Mucosa of rectum (tissue), 2 donors: ENCODE results near the gene PROM1.

ENCODE experiments used
- H3K27ac ChIP-seq, 2 donors: one replicate each; pipeline ENCODE4 v1.7.0; 2013; ENCODE audit warnings: inconsistent platforms in 2 of 2, low read depth in 2 of 2, low read length in 2 of 2
- H3K27me3 ChIP-seq, 2 donors: one replicate each; pipeline ENCODE4 v1.7.0; 2013; ENCODE audit warnings: low read length in 2 of 2; ENCODE audit not compliant: control insufficient read depth in 2 of 2, insufficient read depth in 2 of 2
- H3K36me3 ChIP-seq, 2 donors: one replicate each; pipeline ENCODE4 v1.7.0; 2013; ENCODE audit warnings: low read length in 2 of 2; ENCODE audit not compliant: control insufficient read depth in 2 of 2, insufficient read depth in 2 of 2
- H3K4me1 ChIP-seq, 2 donors: one replicate each; pipeline ENCODE4 v1.7.0; 2013; ENCODE audit warnings: low read length in 2 of 2, mild to moderate bottlenecking in 1 of 2; ENCODE audit not compliant: control insufficient read depth in 2 of 2, insufficient read depth in 2 of 2
- H3K4me3 ChIP-seq, 2 donors: one replicate each; pipeline ENCODE4 v1.7.0; 2013; ENCODE audit warnings: low read length in 2 of 2
- H3K9ac ChIP-seq, 2 donors: one replicate each; pipeline ENCODE4 v1.7.0; 2013; ENCODE audit warnings: low read length in 2 of 2, low read depth in 1 of 2, mild to moderate bottlenecking in 1 of 2
- H3K9me3 ChIP-seq, 2 donors: one replicate each; pipeline ENCODE4 v1.7.0; 2013; ENCODE audit warnings: low read length in 2 of 2; ENCODE audit not compliant: control insufficient read depth in 2 of 2
- donor health status: healthy.
- donor health status: Normal muscosa, but diverticular disease.

The PROM1 gene, protein sequence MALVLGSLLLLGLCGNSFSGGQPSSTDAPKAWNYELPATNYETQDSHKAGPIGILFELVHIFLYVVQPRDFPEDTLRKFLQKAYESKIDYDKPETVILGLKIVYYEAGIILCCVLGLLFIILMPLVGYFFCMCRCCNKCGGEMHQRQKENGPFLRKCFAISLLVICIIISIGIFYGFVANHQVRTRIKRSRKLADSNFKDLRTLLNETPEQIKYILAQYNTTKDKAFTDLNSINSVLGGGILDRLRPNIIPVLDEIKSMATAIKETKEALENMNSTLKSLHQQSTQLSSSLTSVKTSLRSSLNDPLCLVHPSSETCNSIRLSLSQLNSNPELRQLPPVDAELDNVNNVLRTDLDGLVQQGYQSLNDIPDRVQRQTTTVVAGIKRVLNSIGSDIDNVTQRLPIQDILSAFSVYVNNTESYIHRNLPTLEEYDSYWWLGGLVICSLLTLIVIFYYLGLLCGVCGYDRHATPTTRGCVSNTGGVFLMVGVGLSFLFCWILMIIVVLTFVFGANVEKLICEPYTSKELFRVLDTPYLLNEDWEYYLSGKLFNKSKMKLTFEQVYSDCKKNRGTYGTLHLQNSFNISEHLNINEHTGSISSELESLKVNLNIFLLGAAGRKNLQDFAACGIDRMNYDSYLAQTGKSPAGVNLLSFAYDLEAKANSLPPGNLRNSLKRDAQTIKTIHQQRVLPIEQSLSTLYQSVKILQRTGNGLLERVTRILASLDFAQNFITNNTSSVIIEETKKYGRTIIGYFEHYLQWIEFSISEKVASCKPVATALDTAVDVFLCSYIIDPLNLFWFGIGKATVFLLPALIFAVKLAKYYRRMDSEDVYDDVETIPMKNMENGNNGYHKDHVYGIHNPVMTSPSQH

DNA sequence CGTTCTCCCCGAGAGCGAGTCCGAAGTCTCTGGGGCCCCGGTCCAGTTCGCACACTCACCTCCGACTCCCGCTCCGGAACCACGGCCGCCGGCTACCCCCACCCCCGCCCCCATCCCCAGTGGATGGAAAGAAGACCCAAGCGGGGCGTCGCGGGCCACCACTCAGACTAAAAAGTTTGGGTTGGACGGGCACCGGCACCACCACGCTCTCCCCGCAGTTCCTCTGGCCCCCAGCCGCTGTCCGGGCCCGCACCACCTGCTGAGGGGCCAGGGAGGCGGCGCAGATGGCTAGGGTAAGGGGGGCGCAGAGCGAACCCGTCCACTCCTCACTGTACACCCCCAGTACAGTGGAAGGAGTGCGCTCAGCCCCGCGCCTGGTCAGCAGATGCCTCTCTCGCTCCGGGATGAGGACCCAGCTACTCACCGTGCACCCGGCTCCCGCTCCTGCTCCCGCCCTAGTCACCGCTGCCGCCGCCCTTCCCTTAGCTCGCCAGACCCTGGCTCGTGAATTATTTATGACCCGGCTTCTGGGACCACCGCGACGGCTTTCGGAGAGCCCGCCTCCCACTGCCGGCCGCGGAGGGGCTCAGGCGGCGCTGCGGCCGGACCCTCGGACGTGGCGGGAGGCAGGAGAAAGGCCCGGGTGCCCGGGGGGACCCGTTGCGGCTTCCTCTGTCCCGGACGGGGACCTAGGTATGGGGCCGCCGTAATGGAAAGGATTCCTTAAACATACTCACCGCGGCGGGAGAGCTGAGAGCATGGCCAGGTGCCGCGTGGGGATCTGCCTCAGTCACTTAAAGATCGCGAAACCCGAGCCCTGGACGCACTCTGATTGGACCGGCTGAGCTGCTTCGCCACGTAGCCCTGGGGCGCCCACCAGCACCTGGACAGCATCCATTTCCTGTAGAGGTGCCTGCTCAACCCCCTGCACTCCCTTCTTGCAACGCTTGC is at the start of gene PROM1:
PROM1 (minus strand) TSS at position 783 of the 951 bp plus-strand sequence. CDS start 8,117 bp downstream, outside the sequence.
- Histone ChIP-seq H3K27ac (peak within 1 kb of the TSS; percentile 49 to 58), H3K9ac (peak within 1 kb of the TSS; percentile 70 to 74), H3K9me3 (no peaks in the 10 kb centered on the region), H3K36me3 (no peaks in the 10 kb centered on the region), H3K27me3 (peaks cover 0 to 7% of the 10 kb centered on the region in 2 donors), H3K4me3 (peak within 1 kb of the TSS; percentile 85 to 96), H3K4me1 (peaks cover 4 to 11% of the 10 kb centered on the region in 2 donors)

DNA sequence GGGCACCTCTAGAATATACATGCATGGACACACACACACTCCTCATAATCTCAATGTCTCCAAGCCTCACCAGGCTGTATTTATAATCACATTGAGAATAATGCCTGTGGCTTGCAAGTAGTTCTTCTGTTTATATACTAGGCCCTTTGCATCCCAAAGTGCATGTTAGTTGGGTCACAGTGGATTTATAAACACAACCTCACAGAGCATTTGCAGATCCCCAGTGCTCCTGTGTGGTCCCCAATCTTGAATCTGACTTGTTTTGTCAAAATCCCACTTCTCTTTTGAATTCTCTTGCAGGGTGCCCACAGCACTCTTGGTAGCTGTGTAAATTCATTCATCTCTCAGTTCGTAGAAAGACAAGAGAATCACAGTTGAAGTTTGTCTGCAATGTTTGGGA is 49.6 kb upstream of the PROM1 start:
- Histone ChIP-seq H3K4me1 (peaks cover 0 to 13% of the 10 kb centered on the region in 2 donors), H3K36me3 (no peaks in the 10 kb centered on the region), H3K27ac (no peak overlapping the region), H3K9me3 (peaks cover 0 to 3% of the 10 kb centered on the region in 2 donors), H3K9ac (no peak overlapping the region), H3K4me3 (no peak overlapping the region), H3K27me3 (no peaks in the 10 kb centered on the region)

DNA sequence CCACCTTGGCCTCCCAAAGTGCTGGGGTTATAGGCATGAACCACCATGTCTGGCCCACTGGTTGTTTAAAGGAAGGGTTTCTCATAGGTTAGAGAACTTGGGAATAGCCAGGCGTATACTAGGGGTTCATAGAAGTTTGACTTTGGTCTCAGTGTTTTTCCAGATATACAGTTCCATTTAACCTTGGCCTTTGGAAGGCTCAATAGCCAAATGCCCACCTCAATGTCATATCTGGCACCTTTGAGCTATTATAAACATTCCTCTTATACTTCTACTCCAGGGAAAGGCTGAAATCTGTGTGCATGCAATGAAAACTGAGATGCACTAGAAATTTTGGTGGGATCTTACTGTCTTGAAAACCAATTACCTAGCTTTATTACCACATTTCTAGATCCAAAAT is 47.5 kb upstream of the PROM1 start:
- no peak overlapping the region for H3K4me3 ChIP-seq
- peaks cover 0 to 13% of the 10 kb centered on the region in 2 donors for H3K4me1 ChIP-seq

DNA sequence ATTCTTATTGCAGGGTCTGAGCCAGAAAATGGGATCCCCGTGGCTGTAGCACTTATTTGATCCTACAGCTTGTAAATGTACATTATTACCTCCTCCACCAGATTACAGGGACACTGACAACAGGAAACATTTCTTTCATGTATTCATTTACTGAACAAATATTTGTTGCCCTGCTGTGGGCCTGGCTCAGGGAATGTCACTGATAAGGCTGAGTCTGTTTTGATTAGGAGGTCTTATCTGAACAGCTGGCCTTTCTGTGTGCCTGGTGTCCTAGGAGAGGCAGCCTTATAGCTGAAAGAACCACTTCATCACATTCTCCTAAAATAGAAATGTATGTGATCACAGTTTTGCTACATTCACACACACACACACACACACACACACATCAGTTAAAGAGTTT is 45.5 kb upstream of the PROM1 start:
- no peak overlapping the region for H3K9ac ChIP-seq
- no peak overlapping the region for H3K4me3 ChIP-seq
- H3K36me3 ChIP-seq, result no peaks in the 10 kb centered on the region
- H3K9me3 ChIP-seq, result no peaks in the 10 kb centered on the region
- H3K4me1 ChIP-seq, result peaks cover 0 to 13% of the 10 kb centered on the region in 2 donors
- no peaks in the 10 kb centered on the region for H3K27me3 ChIP-seq
- no peak overlapping the region for H3K27ac ChIP-seq

More for the DNA sequence above, 47.5 kb upstream of the PROM1 start:
- Histone ChIP-seq H3K9me3 (peaks cover 0 to 3% of the 10 kb centered on the region in 2 donors), H3K27ac (no peak overlapping the region), H3K27me3 (no peaks in the 10 kb centered on the region), H3K9ac (no peak overlapping the region), H3K36me3 (no peaks in the 10 kb centered on the region)

DNA sequence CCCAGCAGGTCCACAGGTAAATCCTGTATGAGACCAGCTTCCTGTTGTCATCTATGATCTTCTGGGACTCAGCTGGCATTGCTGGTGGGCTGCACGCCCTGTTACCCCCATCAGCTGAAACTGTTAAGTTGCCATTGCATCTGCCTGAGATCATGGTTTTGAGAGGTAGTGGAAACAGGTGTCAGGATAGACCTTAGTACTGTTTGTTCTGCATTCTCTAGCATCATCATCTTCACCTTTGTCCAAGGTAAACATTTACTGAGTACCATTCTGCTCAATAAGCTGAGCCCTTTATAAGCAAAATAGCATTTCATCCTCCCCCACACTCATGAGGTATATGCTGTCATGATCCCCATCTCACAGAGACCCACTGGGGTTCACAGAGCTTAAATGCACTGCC is 42.9 kb upstream of the PROM1 start:
- no peak overlapping the region for H3K9ac ChIP-seq
- no peaks in the 10 kb centered on the region for H3K36me3 ChIP-seq
- no peak overlapping the region for H3K4me3 ChIP-seq
- no peaks in the 10 kb centered on the region for H3K9me3 ChIP-seq
- H3K27ac ChIP-seq, result no peak overlapping the region
- H3K4me1 ChIP-seq, result peaks cover 3 to 13% of the 10 kb centered on the region in 2 donors
- no peaks in the 10 kb centered on the region for H3K27me3 ChIP-seq

DNA sequence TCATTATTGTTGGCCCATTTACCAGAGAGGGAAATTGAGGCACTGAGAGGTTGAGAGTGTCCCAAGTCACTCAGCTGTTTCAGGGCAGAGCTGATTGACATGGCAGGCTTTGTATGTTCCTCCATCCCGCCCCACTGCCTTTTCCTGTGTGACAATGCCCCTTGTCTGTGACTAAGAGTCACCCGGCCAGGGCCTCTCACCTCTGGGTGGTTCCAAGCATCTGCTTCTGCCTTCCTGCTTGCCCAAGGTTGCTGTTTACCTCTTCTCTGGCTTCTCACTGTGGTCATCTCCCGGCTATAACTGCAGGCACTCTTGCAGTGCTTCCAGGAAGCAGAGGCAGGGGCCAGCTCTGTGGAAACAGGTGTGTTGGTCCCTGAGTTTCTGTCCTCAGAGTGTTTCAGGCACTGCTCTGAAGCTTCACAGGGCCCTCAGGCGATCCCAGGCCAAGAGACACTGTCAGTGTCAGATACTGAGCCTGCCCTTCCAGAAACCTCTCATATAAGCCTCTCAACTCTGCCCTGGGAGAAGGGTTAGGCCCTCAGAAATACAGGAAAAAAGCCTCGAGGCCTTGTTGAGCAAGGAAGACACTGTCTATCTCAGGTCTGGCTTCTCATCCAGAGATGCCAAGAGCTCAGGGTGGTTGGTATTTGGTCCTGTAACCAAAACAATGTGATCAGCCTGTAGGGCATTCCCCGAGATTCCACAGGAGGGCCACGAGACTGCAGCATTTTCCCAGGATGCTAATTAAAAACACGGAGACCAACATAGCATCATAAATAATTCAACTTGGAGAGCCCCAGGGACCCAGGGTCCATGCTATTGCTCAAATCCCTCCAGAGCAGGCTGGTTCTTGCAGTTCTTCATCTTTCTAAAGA is 42.0 kb upstream of the PROM1 start:
- no peak overlapping the region for H3K9ac ChIP-seq
- H3K27ac ChIP-seq, result no peak overlapping the region
- H3K36me3 ChIP-seq, result no peaks in the 10 kb centered on the region
- peaks cover 3 to 13% of the 10 kb centered on the region in 2 donors for H3K4me1 ChIP-seq
- no peak overlapping the region for H3K4me3 ChIP-seq
- H3K27me3 ChIP-seq, result no peaks in the 10 kb centered on the region
- no peaks in the 10 kb centered on the region for H3K9me3 ChIP-seq

DNA sequence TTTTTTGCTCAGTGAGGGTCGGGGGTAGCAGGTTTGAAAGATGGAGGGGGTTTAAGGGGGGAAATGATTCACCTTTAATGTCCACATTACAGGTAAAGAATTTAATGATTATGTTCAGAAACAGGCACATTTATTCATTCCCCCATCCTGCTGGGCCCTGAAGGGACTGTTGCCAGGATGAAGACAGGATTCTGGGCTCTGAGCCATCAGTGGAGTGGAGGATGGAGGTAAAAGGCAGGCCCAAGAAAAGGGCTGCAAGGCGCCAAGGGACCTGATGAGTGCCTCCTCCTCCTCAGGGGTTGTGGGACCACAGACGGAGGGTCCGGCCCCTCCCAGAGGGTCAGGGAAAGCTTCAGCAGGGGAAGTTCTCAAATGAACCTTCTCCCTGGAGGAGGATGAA is 40.4 kb upstream of the PROM1 start:
- Histone ChIP-seq H3K27ac (no peak overlapping the region), H3K36me3 (no peaks in the 10 kb centered on the region), H3K27me3 (no peaks in the 10 kb centered on the region), H3K4me3 (no peak overlapping the region), H3K4me1 (peaks cover 3 to 4% of the 10 kb centered on the region in 2 donors), H3K9me3 (no peaks in the 10 kb centered on the region), H3K9ac (no peak overlapping the region)

DNA sequence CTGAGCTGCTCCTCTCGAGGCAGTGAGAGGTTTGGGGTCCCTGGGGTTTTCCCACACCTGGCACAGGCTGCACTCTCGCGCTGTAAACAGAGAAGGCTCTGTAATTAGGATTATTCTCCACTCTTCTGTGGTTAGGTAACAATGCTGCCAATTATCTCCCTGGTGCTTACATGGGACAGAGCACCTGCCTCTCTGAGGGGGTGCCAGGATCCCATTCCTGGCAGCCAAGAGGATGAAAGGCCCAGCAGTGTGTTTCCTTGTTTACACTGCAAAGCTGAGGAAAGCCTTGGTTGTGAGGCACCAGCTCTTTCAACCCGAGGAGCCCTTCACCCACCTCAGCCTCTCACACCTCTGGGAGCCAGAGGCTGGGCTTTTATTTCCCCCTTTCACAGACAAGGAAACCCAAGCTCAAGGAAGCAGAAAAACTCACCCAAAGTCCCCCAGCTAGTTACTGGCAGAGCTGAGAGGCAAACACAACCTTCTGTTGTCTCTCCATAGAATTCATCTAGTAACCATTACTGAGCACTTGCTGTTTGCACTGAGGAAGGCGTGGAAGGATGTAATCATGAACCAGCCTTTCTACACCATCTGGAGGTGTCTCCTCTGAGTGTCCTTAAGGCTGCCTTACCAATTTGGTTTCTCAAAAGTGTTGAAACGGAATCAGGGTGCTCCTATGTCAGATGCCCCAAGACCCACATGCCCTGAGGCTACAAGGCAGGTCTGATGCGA is 39.7 kb upstream of the PROM1 start:
- Histone ChIP-seq H3K9ac (no peak overlapping the region), H3K9me3 (no peaks in the 10 kb centered on the region), H3K27me3 (no peaks in the 10 kb centered on the region), H3K4me1 (peaks cover 0 to 3% of the 10 kb centered on the region in 2 donors), H3K4me3 (no peak overlapping the region), H3K36me3 (no peaks in the 10 kb centered on the region), H3K27ac (no peak overlapping the region)
